H9 (cell line): ENCODE results near the gene EED. TPM values are rescaled to one million over a fixed set of nuclear protein-coding genes. Genes with fewer than 3 reads are reported as not detected.

Experiments used
- DNase-seq: peaks from one replicate; pipeline ENCODE4 v3.0.0-alpha.2; 2017
- H2AFZ ChIP-seq: one replicate; pipeline ENCODE4 v1.6.1; 2013; ENCODE audit warnings: mild to moderate bottlenecking, low read length, control low read depth, moderate library complexity
- H2AK5ac ChIP-seq: 2 replicates; pipeline ENCODE4 v1.6.1; 2013; ENCODE audit warnings: low read length, control low read depth, mixed read lengths; ENCODE audit not compliant: insufficient read length
- H2BK120ac ChIP-seq: one replicate; pipeline ENCODE4 v1.6.1; 2013; ENCODE audit warnings: low read depth, mild to moderate bottlenecking, low read length, control low read depth, inconsistent platforms; ENCODE audit not compliant: poor library complexity, severe bottlenecking
- H2BK12ac ChIP-seq: 2 replicates; pipeline ENCODE4 v1.6.1; 2013; ENCODE audit warnings: low read length, control low read depth, mixed read lengths, low read depth; ENCODE audit not compliant: insufficient read length
- H2BK15ac ChIP-seq: 2 replicates; pipeline ENCODE4 v1.6.1; 2013; ENCODE audit warnings: low read depth, low read length, control low read depth
- H2BK20ac ChIP-seq: one replicate; pipeline ENCODE4 v1.6.1; 2013; ENCODE audit warnings: low read depth, mild to moderate bottlenecking, low read length, control low read depth, inconsistent platforms; ENCODE audit not compliant: poor library complexity, severe bottlenecking
- H2BK5ac ChIP-seq: 2 replicates; pipeline ENCODE4 v1.6.1; 2013; ENCODE audit warnings: low read length, control low read depth, mixed read lengths; ENCODE audit not compliant: insufficient read length
- H3K14ac ChIP-seq: 2 replicates; pipeline ENCODE4 v1.6.1; 2013; ENCODE audit warnings: low read length, control low read depth; ENCODE audit not compliant: insufficient read depth
- H3K18ac ChIP-seq: 2 replicates; pipeline ENCODE4 v1.6.1; 2013; ENCODE audit warnings: low read depth, mild to moderate bottlenecking, mixed read lengths, low read length, control low read depth; ENCODE audit not compliant: insufficient read length
- H3K23ac ChIP-seq: 2 replicates; pipeline ENCODE4 v1.6.1; 2013; ENCODE audit warnings: low read length, control low read depth, mixed read lengths, low read depth; ENCODE audit not compliant: insufficient read length
- H3K23me2 ChIP-seq: 2 replicates; pipeline ENCODE4 v1.6.1; 2013; ENCODE audit warnings: low read depth, mild to moderate bottlenecking, mixed read lengths, low read length, control low read depth; ENCODE audit not compliant: insufficient read length, poor library complexity, severe bottlenecking
- H3K27ac ChIP-seq: 2 replicates; pipeline ENCODE4 v1.5.1; 2013; ENCODE audit warnings: low read length, control low read depth, mixed read lengths, low read depth; ENCODE audit not compliant: insufficient read length
- H3K27me3 ChIP-seq: 2 replicates; pipeline ENCODE4 v1.6.1; 2013; ENCODE audit warnings: low read length, control low read depth, inconsistent platforms; ENCODE audit not compliant: insufficient read depth
- H3K4ac ChIP-seq: 2 replicates; pipeline ENCODE4 v1.6.1; 2013; ENCODE audit warnings: low read depth, mild to moderate bottlenecking, control low read depth, inconsistent platforms, low read length, moderate library complexity
- H3K4me1 ChIP-seq: 2 replicates; pipeline ENCODE4 v1.6.1; 2013; ENCODE audit warnings: low read length, control low read depth, inconsistent platforms; ENCODE audit not compliant: insufficient read depth
- H3K4me2 ChIP-seq: 2 replicates; pipeline ENCODE4 v1.6.1; 2013; ENCODE audit warnings: low read length, control low read depth, mixed read lengths; ENCODE audit not compliant: insufficient read length, insufficient read depth
- H3K56ac ChIP-seq: 2 replicates; pipeline ENCODE4 v1.6.1; 2013; ENCODE audit warnings: low read depth, mild to moderate bottlenecking, mixed read lengths, low read length, control low read depth; ENCODE audit not compliant: insufficient read length
- H3K79me1 ChIP-seq: 2 replicates; pipeline ENCODE4 v1.6.1; 2013; ENCODE audit warnings: low read depth, mild to moderate bottlenecking, moderate library complexity, low read length, control low read depth, inconsistent platforms; ENCODE audit not compliant: insufficient read depth, poor library complexity, severe bottlenecking
- H3K79me2 ChIP-seq: 2 replicates; pipeline ENCODE4 v1.6.1; 2013; ENCODE audit warnings: low read length, control low read depth, inconsistent platforms; ENCODE audit not compliant: insufficient read depth
- H3K9ac ChIP-seq: 2 replicates; pipeline ENCODE4 v1.6.1; 2013; ENCODE audit warnings: low read length, control low read depth, mixed read lengths; ENCODE audit not compliant: insufficient read length; ENCODE audit errors: extremely low read depth
- H3K9me3 ChIP-seq: one replicate; pipeline ENCODE4 v1.6.1; 2013; ENCODE audit warnings: low read depth, low read length, inconsistent platforms; ENCODE audit not compliant: control insufficient read depth
- H3T11ph ChIP-seq: one replicate; pipeline ENCODE4 v1.6.1; 2013; ENCODE audit warnings: mild to moderate bottlenecking, low read length, control low read depth, inconsistent platforms
- H4K20me1 ChIP-seq: one replicate; pipeline ENCODE4 v1.6.1; 2013; ENCODE audit not compliant: control insufficient read depth, insufficient read length, insufficient read depth
- H4K5ac ChIP-seq: 2 replicates; pipeline ENCODE4 v1.6.1; 2013; ENCODE audit warnings: low read depth, mild to moderate bottlenecking, mixed read lengths, low read length, control low read depth; ENCODE audit not compliant: insufficient read length
- H4K8ac ChIP-seq: replicated peaks from 2 replicates; pipeline ENCODE4 v1.6.1; 2013; ENCODE audit warnings: low read length, control low read depth, mixed read lengths, low read depth; ENCODE audit not compliant: insufficient read length
- H4K91ac ChIP-seq: 2 replicates; pipeline ENCODE4 v1.6.1; 2013; ENCODE audit warnings: low read depth, mild to moderate bottlenecking, moderate library complexity, mixed read lengths, low read length, control low read depth; ENCODE audit not compliant: insufficient read length
- H3K27ac Mint-ChIP-seq, 3 experiments: 2 replicates in 2 of 3; 3 replicates in 1 of 3; pipeline ENCODE4 v1.8.0; 2020 to 2021; ENCODE audit warnings: mixed read lengths in 3 of 3, mild to moderate bottlenecking in 1 of 3, moderate library complexity in 1 of 3
- H3K27me3 Mint-ChIP-seq: 2 replicates; pipeline ENCODE4 v1.8.0; 2021; ENCODE audit warnings: low read depth, mild to moderate bottlenecking, moderate library complexity, mixed read lengths
- H3K36me3 Mint-ChIP-seq, 3 experiments: 2 replicates in 2 of 3; 3 replicates in 1 of 3; pipeline ENCODE4 v1.8.0; 2020 to 2021; ENCODE audit warnings: low read depth in 3 of 3, mixed read lengths in 3 of 3; ENCODE audit not compliant: insufficient read depth in 1 of 3
- H3K4me1 Mint-ChIP-seq, 2 experiments: 2 replicates each; pipeline ENCODE4 v1.8.0; 2020; ENCODE audit warnings: mixed read lengths in 2 of 2
- H3K4me3 Mint-ChIP-seq, 2 experiments: 2 replicates in 1 of 2; 3 replicates in 1 of 2; pipeline ENCODE4 v1.8.0; 2020 to 2021; ENCODE audit warnings: mild to moderate bottlenecking in 2 of 2, mixed read lengths in 2 of 2, moderate library complexity in 1 of 2
- H3K9me3 Mint-ChIP-seq, 2 experiments: 2 replicates in 1 of 2; 3 replicates in 1 of 2; pipeline ENCODE4 v1.8.0; 2020; ENCODE audit warnings: mild to moderate bottlenecking in 2 of 2, mixed read lengths in 2 of 2, moderate library complexity in 1 of 2
- CTCF ChIP-seq: fragments of 200-600 bp; sonication (generic); conservative IDR thresholded peaks from 3 replicates; pipeline ENCODE4 v1.8.0; 2021; ENCODE audit warnings: antibody characterized with exemption, mild to moderate bottlenecking
- WGBS: extraction: QIAGEN DNeasy Blood & Tissue Kit; methylation state at CpG from one replicate; pipeline ENCODE4 v1.1.7; 2013; ENCODE audit warnings: missing lambda C conversion rate, low lambda C conversion rate, mixed read lengths; ENCODE audit not compliant: insufficient read length; ENCODE audit errors: extremely low coverage; 5-methylcytosine and 5-hydroxymethylcytosine counted together
- total RNA-seq: library from RNA; stranded (reverse); gene quantifications from 2 replicates; pipeline ENCODE4 v1.2.1, GENCODE V29; 2021

EED gene
- total RNA-seq, 1 experiment from 2014 or later, result 34.1 TPM

GRCh38 chr11:86275493-86276370 lies 31.2 kb downstream of the EED start:
- H3K9ac ChIP-seq, result no peak overlapping the region
- no peaks in the 10 kb centered on the region for H3K9me3 ChIP-seq
- no peak overlapping the region for H2AFZ ChIP-seq
- no peak overlapping the region for H2BK20ac ChIP-seq
- no peaks in the 10 kb centered on the region; the same call in 1 of the 2 replicates for H3K79me2 ChIP-seq
- H3K27ac ChIP-seq, result no peak overlapping the region
- H4K5ac ChIP-seq, result no peak overlapping the region
- Mint-ChIP-seq H3K4me1 (peaks cover 10 to 11% of the 10 kb centered on the region in 2 experiments), H3K27me3 (no peaks in the 10 kb centered on the region), H3K9me3 (no peaks in the 10 kb centered on the region), H3K4me3 (no peak overlapping the region), H3K27ac (peak overlapping the region in 1 of 3 experiments; percentile 55; a peak in 1 of 7 replicates), H3K36me3 (peaks cover 14 to 35% (median 27%) of the 10 kb centered on the region in 3 experiments; a peak in 5 of 7 replicates)
- no peak for DNase-seq
- H3K18ac ChIP-seq, result no peak overlapping the region
- H3K4me2 ChIP-seq, result no peak overlapping the region
- H3K79me1 ChIP-seq, result peaks cover 3% of the 10 kb centered on the region
- no peak overlapping the region for H3K4ac ChIP-seq
- no peak overlapping the region for H2BK5ac ChIP-seq
- H3T11ph ChIP-seq, result no peak overlapping the region
- H4K20me1 ChIP-seq, result no peaks in the 10 kb centered on the region
- no peak overlapping the region for H3K23ac ChIP-seq
- H3K23me2 ChIP-seq, result no peaks in the 10 kb centered on the region
- no peak overlapping the region for H4K8ac ChIP-seq
- 0 out of 3 replicates have a peak, but pooled peaks have one; percentile 10 for TF ChIP-seq CTCF
- H4K91ac ChIP-seq, result no peak overlapping the region
- no CpG with 5 or more reads among the region's 2 CpGs for WGBS
- H2AK5ac ChIP-seq, result no peak overlapping the region
- H2BK120ac ChIP-seq, result no peak overlapping the region
- no peaks in the 10 kb centered on the region for H3K27me3 ChIP-seq
- no peaks in the 10 kb centered on the region for H3K4me1 ChIP-seq
- no peak overlapping the region for H3K14ac ChIP-seq
- no peak overlapping the region for H3K56ac ChIP-seq
- H2BK12ac ChIP-seq, result no peak overlapping the region
- no peak overlapping the region for H2BK15ac ChIP-seq
